ENCODE data around the gene NAV1.
"Not testable (repeated sequence)": the region's sequence is repeated elsewhere in the genome, so short reads cannot be mapped to it uniquely, and the experiment has no call there.

Gene NAV1

DNA sequence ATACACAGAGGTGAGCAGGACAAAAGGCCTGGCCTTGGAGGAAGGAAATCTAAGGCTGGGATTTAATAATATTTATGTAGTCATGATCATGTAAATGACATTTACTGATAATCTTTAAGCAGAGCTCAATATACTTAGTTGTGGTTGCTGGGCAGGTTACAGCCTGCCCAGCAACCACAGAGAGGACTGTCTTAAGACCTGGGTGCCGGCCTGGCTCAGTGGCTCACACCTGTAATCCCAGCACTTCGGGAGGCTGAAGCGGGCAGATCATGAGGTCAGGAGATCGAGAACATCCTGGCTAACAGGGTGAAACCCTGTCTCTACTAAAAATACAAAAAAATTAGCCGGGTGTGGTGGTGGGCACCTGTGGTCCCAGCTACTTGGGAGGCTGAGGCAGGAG, 10.6 kb downstream of the NAV1 start:
- not testable (repeated sequence) for DNase-seq

DNA sequence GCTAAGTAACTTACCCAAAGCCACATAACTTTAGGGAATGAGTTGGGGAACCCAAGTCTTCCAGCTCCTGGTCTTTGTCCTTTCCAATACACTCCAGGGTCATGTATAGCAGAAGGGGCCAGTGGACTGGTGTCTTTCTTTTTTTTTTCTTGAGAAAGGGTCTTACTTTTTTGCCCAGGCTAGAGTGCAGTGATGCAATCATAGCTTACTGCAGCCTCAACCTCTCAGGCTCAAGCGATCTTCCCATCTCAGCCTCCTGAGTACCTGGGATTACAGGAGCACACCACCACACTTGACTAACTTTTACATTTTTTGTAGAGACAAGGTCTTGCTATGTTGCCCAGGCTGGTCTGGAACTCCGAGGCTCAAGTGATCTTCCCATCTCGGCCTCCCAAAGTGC, 12.2 kb downstream of the NAV1 start:
- DNase-seq, result no peak

DNA sequence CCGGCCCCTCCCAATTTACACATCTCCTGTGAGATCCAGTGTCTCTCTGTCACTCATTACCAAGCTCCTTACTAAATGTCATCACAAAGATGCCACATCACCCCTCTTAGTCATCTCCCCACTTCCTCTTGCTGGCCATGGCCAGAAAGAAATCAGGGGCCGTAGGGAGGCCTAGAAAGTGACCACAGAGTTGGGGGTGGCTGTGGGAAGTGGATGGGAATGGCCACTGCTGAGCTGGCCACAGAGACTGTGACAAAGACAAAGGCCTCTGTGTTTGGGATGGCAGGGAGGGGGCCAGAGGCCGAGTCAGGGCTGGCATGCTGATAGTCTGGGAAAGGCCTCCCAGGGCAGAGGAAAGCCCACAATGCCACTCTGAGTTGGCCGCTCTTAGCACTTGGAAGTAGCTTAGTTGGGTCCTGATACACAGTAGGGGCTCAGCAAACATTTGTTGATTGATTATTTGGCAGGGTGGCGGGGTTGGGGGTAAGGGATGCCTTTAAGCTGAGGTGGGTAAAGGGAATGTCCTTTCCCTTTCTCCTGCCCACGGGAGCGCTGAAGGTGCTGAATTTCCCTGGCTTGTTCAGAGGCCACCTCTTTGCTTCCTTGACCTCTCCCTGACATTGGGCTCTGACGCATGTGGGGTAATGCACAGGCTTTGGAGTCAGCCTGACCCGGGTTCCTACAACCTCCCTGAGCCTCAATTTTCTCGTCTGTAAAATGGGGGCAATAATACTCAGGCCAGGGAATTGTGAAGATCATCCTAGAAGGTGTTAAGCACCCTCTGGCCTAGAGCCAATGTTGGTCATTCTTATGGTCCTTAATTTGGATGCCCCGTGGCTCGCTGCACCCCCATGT, 13.2 kb downstream of the NAV1 start:
- no peak for DNase-seq

DNA sequence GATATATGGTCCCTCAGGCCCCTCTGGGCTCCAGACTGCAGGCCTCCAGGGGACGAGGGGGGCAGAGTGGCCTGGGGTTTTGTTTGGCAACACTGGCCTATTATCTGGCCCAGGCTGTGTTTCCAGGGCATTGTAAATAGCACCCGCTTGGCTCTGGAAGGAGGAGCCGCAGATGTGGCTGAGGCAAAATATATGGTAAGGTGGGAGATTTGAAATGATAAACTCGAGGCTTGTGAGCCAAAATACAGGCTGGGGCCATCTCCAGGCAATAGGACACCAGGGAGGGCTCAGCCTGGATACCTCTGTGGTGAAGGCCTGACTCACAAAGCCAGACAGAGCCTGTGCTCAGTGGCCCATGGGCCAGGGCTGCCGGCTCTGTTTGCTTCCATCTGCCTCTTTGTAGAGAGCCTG, 14.0 kb downstream of the NAV1 start:
- DNase-seq, result no peak

DNA sequence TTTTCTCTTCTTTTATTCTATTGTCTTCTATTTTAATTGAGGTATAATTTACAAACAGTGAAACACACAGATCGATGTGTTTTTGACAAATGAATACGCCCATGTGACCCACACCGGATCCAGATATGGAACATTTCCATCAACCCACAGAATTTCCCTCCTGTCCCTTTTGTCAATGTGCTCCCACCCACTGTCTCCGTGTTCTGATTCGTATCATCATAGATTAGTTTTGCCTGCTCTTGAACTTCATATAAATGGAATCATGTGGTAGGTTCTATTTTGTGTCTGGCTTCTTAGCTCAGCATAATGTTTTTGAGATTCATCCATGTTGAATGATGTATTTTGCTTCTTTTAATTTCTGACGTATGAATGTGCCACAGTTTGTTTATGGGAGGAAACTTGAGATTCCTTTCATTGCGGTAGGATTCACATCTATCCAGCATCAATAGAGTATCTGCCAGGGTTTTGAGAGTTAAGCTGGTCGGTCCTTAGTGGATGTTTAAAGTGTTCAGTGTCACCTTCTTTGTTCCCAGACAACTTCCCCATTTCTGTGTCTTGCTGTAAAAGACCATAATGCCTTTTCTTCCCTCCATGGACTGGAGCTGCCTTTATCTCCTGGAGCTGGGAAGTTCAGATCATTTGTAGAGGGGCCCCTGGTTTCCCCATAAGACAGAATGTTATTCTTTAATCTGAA, 14.7 kb downstream of the NAV1 start:
- no peak for DNase-seq

DNA sequence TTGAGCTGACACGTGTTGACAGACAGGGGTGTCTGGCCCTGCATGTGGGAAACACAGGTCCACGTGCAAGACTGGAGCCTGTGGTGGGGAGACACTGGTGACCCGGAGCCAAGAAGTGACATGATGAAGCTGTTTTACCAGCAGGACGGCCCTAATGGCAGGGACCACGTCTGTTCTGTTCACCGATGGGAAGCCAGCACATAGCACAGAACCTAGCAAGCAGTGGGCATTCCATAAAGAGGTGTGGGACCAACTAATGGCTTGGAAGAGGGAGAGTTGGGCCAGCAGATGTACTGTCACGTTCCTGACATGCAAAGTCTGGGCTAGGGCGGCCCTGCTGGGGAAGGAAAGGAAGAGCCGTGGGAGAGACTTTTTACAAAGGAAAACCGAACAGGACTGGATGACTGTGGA, 15.3 kb downstream of the NAV1 start:
- no peak for DNase-seq

DNA sequence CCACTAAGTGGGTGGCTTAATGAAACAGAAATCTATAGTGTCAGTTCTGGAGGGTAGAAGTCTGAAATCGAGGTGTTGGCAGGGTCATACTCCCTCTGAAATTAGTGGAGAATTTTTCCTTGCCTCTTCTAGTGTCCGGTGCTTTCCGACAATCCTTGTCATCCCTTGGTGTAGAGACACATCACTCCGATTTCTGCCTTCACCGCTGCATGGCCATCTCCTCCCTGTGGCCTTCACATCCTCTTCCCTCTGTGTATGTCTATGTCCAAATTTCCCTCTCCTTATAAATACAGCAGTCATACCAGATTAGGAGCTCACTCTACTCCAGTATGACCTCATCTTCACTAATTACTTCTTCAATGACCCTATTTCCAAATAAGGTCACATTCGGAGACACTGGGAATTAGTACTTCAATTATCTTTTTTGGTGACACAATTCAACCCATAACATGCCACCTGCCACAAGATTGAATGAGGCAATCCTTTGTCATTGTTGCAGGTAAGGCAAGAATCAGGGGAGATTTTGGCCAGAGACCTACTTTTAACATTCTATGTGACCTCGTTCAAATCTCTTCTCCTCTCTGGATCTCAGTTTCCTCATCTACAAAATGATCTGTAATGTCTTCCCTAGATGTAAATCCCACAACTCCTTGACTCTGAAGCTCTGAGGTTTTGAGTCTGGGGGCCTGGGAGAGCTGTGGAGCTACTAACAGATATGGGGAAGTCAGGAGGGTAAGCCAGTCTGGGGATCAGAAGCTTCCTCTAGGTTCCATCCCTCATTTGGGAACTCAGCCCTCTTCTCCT, 16.1 kb downstream of the NAV1 start:
- DNase-seq, result no peak

DNA sequence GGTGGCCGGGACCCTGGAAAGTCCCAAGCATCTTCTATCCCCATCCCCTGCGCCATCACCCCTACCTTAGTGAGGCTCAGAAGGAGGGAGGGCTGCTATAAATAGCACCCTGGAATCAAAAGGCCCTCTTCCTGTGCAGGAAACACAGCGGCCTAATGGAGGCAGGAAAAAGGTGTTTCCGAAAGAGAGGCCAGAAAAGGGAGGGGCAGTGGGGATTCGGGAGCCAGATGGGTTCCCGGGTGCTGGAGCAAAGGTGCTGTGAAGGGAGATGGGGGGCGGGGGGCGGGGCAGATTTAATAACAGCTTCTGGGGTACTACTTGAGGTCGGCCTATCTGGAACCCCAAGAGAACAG, 16.6 kb downstream of the NAV1 start:
- DNase-seq, result no peak

DNA sequence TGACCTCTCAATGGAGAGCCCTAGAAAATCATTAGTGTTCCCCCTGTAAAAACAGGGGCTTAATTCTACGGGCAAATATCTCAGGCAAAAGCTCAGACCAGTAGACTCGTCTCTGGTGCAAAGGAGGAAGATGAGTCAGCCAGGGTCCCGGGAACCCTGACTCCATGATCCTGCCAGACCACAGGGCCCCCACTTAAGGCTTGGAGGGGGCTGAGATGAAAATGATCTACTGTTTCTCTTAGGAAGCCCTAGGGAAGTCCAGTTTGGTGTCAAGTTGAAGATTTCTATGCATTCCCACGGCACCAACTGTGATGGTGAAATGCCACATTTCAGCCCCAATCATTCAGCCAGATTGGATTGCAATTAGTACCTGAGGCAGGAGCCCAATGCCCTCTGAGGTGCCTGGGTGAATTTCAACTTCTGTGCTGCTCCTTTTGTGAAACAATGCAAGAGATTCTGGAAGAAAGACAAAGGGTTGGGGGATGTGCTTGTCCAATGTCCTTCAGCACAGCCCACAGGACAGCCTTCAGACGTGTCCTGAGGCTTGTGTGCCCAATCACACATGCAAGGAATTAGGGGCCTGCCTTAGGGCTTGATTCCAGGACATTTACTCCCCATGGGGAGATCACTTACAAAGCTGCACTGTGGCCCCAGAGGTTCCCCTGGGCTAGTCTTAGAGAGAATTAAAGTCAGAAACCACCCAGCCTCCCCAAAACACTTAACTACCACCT, 18.1 kb downstream of the NAV1 start:
- DNase-seq, result no peak

DNA sequence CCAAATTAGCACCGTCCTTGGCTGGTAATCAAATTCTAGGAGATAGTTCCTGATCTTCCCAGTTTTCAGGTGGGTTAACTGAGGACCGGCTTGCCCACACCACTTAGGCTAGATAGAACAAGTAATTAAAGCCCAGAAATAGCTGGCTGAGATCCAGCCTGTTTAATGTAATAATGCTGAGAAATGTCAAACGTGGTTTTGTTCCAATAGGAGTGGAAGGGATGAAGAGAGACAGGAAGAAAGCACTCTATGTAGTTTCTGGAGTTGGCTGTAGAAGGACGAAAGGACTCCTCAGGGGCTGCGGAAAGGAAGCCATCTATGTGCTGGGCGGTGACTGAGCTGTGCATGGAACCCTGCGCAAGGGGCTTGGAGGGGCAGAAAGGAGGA, 18.6 kb downstream of the NAV1 start:
- no peak for DNase-seq

DNA sequence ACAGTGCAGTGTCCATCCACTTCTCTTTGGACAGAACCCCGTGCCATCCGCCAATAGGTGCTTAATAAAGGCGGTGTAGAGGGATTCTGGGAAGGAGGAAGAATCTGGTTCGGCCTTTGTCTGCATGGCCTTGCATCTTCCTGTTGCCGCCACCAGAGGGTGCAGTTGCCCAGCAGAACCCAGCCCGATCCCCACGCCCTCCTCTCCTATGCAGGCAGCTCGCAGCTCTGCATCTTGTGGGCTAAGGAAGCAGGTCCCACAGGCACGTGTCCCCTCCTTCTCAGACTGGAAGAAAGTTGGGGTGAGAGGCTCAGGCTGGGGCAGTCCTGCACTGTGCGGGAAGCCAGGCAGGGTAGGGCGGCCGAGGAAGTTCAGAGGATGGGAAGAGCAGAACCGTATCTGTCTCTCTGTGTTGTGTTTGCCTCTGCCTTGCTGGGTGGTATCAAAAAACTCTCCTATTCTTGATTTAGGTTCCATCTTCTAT, 20.8 kb downstream of the NAV1 start:
- DNase-seq, result peak; percentile 60

DNA sequence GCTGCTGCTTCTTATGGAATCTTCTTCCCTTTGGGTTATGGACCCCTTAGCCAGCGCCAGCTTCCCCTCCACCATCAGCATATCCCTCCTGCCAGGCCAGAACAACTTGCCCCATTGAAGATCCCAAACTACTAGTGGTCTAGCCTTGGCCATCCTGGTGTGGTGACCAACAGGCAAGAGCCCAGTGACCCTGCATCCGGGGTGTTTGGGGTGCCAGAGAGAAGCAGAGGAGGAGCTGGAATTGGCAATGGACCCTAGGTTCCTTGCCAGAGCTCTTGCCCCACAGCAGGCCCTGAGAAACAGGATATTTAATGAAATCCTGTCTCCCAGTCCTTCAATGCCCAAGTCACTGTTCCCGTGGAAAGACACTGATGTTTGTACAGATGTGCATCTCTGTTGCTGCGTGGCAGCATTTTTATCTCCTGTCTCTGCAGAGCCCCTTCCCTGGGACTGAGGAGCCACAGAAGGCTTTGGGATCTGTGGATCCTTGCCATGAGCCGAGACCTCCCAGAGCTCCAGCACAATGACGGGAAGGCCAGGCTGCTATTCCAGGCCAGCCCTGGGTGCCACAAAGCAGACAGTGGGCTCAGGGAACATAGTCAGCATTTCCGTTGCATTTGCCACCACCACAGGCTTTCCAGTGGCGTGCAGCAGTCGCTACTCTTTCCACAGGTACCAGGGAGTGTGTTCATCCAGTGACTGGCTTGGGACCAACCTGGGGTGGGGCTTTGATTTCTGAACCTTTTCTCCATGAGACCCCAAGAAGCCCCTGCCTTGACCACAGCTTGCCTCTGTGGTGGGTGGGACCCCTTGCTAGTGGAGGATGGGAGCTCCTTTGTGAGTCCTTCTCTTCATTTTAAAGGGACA, 21.6 kb downstream of the NAV1 start:
- no peak for DNase-seq

DNA sequence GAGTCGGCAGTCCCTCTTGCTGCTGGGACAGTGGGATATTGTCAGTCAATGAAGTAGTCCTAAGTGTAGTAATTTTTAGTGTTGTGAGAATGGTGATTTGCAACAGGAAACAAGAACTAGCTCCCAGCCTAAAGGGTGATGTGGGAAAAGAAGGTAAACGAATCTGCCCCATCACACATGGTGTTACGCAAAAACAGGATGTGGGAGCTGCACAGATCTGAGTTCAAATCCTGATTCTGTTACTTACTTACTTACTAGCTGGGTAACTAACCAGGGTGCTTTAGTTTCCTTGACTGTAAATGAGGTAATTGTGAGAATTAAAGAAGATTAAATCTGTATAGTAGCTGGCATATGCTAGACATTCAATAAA, 22.3 kb downstream of the NAV1 start:
- no peak for DNase-seq

DNA sequence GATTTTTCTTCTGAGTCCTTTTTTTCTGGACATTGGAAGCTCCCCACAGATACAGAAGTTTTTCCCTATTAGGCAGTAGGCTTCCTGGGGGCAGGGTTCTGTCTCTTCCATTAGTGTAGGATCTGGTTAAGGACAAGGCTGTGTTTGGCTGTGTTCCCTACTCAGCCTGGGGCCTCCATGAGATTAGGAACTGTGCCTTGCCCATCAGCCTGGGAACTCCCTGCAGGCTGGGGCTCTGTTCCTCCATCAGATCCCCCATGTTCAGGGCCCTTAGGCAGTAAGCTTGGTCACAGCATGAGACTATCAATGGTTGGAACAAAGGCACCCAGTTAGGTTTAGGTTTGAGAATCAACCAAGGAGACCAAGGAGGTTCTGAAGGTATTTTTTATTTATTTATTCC, 22.7 kb downstream of the NAV1 start:
- no peak for DNase-seq

DNA sequence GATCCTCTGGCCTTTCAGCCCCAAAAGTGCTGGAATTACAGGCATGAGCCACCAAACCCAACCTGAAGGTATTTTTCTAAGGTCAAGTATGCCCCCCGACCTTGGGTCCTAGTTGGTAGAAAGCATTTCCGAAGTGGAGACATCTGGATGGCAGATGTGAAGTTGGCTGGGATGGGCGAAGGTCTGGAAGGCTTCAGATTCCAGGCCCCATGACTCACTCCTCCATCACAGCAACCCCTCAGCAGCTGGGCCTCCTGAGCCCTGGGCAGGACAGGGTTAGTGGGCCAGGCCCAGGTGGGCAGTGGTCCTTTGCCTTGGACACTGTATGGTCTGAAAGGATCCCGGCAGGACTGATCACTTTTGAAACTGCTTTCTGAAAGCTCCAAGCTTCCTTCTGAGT, 23.3 kb downstream of the NAV1 start:
- DNase-seq, result no peak

DNA sequence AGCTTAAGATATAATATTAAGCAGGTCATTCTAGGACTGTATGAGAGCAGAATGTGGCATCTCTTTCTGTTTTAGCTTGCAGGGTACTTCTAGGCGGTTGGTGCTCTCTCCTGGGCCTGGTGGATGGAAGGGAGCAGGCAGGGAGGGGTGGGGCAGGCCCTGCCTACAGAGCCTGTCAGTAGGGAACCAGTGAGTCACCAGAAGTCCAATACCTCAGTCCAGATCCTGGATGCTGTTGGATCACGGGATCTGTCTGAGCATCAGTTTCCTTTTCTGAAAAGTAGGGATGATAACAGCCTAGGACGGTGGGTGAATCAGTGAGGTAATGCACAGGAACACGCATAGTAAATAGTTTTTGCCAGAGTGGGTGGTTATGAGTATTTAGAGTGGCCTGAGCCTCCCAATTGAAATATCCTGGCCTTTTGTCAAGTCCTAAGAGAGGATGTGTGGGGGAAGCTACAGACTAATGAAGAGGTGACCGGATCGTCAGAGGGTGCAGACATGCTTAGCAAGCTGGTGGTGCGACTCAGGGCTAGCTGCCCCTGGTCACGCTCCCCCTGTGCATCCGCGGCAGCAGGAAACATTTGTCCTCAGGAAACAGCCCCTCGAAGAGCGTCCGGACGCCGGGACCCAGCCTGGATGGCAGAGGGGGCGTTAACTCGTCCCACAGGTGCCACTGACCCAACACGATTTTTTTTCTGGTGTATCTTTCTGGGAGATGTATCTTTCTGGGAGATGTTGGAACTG, 23.9 kb downstream of the NAV1 start:
- DNase-seq, result no peak

DNA sequence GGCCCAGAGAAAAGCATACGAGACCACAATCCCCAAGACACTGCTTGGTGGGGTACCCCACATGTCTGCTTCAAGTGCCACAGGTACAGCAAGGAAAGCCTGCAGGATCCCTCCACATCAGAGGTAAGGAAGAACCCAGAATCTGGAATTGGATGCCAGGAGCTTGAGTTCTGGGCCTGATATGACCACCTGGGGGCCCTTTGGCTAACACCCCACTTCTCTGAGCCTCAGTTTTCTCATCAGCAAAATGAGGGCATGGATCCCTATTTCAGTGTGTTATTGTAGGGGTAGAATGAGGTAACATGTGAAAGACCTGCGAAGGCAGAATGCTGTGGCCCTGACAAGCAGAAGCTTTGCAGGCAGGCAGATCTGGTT, 24.5 kb downstream of the NAV1 start:
- no peak for DNase-seq

DNA sequence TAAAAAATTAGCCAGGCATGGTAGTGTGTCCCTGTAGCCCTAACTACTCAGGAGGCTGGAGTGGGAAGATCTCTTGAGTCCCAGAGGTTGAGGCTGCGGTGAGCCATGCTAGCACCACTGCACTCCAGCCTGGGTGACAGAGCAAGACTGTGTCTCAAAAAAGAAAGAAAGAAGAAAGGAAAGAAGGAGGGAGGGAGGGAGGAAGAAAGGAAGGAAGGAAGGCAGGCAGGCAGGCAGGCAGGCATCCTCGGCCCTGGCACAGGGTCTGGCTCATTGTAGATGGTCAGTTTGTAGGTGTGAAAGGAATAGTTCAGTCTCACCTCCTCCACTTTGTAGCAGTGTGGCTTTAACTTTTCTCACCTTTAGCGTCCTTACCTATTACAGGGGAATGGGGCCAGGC, 25.0 kb downstream of the NAV1 start:
- no peak for DNase-seq

DNA sequence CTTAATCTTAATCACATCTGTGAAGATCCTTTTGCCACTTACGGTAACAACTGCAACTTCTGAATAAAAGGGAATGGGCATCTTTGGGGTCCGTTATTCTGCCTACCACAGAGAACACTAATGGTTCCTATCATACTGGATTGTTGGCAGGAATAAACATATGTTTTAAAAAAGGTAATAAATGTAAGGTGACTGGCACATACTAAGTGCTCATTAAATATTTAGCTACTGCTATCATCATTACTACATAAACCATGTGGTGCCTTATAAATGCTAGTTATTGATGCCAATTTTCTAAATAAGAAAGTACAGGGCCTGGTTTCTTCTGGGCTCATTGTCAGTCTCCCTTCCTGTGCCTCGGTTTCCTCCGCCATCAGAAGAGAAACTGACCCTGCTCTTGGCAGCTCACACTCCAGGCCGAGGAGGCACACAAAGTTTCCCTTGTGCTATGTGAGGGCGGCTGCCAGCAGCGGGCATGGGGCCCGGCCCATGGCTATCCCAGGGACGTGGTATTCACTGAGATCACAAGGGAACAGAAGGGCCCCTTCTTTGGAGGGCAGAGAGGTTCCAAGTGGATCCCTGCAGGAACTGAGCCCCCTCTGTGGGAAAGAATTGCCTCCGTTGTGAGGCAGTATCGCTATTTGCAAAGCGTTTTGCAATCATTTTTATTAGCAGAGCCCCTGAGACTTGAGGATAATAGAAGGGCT, 26.2 kb downstream of the NAV1 start:
- DNase-seq, result no peak

DNA sequence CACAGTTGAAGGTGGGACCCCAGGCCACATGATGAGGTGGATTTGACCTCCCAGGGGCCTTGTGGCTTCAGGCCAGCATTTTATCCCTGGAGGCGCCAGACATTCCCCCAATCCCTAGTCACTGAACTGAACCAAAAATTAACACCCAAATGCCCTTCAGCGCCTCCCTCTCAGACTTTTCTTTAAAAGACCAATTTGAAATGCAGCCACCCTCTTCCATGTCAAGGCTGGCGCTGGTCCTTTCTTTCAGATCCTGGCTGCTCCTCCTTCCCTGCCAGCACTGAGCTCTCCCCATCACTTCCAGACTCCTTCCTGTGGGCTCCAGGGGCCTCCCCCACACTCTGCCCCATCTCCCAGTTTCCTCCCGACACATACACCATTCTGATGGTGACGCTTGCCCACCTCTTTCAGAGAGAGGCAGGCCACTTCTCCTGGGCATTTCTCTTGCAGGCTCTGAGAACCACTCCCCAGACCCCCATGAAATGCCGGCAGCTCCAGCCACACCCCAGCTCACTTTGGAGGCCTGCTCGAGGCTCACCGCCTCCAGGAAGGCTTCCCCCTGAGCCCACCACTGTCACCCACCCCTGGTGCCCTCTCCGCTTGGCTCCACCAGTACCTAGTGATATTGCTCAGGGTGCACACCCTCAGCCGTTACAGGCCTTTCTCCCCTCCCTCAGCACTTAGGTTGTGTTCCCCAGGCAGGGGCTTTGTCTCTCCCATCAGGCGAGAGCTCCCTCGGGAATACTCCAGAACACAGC, 27.0 kb downstream of the NAV1 start:
- no peak for DNase-seq
